NB4 (cell line): ENCODE results near the gene NELL1.

Experiments
- DNase-seq: peaks from one replicate; pipeline ENCODE4 v3.0.0; 2010; ENCODE audit warnings: low read depth
- H3K4me3 ChIP-seq: one replicate; pipeline ENCODE4 v1.5.1; 2011; ENCODE audit warnings: mild to moderate bottlenecking, low read depth, low read length, moderate library complexity
- MAX ChIP-seq: IDR thresholded peaks from 2 replicates; pipeline ENCODE4 v1.6.1; 2011; ENCODE audit warnings: low read depth, low read length
- MYC ChIP-seq: IDR thresholded peaks from 2 replicates; pipeline ENCODE4 v1.6.1; 2011; ENCODE audit warnings: low read depth, low read length
- POLR2A ChIP-seq: IDR thresholded peaks from 2 replicates; pipeline ENCODE4 v1.6.1; 2011; ENCODE audit warnings: mild to moderate bottlenecking; ENCODE audit not compliant: insufficient read length; ENCODE audit errors: extremely low read depth
- TF ChIP-seq, protein P1 (sequence below): IDR thresholded peaks from one replicate; pipeline ENCODE4 v1.5.1; 2012; ENCODE audit warnings: low read depth, low read length

NELL1 gene

GRCh38 chr11:20808328-20808727 is 138.9 kb downstream of the NELL1 start:
- no peak overlapping the region for H3K4me3 ChIP-seq
- DNase-seq: no peak
- TF ChIP-seq, protein P1, sequence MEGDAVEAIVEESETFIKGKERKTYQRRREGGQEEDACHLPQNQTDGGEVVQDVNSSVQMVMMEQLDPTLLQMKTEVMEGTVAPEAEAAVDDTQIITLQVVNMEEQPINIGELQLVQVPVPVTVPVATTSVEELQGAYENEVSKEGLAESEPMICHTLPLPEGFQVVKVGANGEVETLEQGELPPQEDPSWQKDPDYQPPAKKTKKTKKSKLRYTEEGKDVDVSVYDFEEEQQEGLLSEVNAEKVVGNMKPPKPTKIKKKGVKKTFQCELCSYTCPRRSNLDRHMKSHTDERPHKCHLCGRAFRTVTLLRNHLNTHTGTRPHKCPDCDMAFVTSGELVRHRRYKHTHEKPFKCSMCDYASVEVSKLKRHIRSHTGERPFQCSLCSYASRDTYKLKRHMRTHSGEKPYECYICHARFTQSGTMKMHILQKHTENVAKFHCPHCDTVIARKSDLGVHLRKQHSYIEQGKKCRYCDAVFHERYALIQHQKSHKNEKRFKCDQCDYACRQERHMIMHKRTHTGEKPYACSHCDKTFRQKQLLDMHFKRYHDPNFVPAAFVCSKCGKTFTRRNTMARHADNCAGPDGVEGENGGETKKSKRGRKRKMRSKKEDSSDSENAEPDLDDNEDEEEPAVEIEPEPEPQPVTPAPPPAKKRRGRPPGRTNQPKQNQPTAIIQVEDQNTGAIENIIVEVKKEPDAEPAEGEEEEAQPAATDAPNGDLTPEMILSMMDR: no peak
- TF ChIP-seq POLR2A (no peak), MAX (no peak), MYC (no peak)

DNA sequence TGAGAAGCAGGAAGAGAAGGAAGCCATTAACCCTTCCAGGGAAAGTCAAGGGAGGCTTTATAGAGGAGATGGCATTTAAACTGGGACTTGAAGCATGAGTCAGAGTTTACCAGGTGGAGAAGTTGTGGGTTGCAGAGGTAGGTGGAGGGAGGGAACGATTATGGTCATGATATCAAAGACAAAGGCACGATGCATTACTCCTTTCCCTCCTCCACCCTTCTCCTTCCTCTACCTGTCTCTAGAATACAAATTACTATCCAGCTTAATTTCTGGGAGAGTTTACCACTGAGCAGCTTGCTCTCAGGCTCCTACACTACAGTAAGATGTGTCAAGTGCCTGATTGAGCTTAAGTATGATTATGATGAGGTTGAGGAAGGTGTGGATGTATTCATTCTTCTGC is 151.7 kb downstream of the NELL1 start:
- no peak for DNase-seq
- no peak for TF ChIP-seq POLR2A

DNA sequence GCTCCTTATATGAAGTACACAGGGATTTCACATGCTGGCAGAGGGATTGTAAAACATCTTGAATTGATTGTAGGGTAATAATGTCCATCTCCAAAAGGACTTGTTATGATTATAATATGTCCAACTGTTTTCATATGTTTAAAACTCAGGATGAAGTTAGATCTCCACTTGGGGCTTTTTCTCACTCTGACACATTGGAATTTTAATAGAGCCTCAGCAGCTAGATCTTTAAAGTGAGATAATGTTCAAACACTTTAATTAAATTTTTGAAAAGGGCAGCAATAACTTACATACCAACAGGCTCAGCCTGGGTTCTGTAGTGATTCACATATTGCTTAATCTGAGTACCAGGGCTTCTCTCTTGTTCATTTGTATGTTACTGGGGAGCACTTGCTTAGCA is 152.1 kb downstream of the NELL1 start:
- TF ChIP-seq, protein P1: no peak
- DNase-seq: no peak
- no peak overlapping the region for H3K4me3 ChIP-seq

More for the DNA sequence above, 151.7 kb downstream of the NELL1 start:
- no peak overlapping the region for H3K4me3 ChIP-seq

- TF ChIP-seq POLR2A: no peak
- no peak for DNase-seq
- H3K4me3 ChIP-seq: no peak overlapping the region
Measured at GRCh38 chr11:20824773-20825172, 155.4 kb downstream of the NELL1 start.

- DNase-seq: no peak
- no peak overlapping the region for H3K4me3 ChIP-seq
- TF ChIP-seq, protein P1: no peak
- no peak for TF ChIP-seq POLR2A
- TF ChIP-seq MAX: no peak
- TF ChIP-seq MYC: no peak
Measured at GRCh38 chr11:20835561-20835960, 166.2 kb downstream of the NELL1 start.

DNA sequence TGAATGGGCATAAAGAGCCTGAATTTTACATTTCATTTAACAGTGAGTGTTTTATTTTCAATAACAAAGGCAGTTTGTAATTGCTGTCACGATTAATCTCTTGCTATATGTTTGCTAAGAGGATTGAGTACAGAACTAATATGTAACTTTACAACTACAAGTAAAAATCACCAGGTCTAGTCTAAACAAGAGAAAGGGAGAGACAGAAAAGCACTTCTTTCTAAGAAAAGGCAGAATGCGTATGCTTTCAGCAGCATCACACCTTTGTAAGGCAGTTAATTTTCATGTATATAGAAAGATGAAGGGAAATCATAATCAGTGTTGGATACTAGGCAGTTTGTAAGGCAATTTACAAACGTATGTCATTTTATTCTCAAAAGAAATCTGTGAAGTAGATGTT is 169.8 kb downstream of the NELL1 start:
- H3K4me3 ChIP-seq: no peak overlapping the region
- DNase-seq: no peak
- TF ChIP-seq MAX (no peak), POLR2A (no peak), MYC (no peak)
- TF ChIP-seq, protein P1: no peak

- TF ChIP-seq, protein P1: no peak
- TF ChIP-seq MYC (no peak), POLR2A (no peak), MAX (no peak)
- no peak overlapping the region for H3K4me3 ChIP-seq
- DNase-seq: no peak
Measured at GRCh38 chr11:20840341-20840740, 171.0 kb downstream of the NELL1 start.
